Fibroblast of lung (primary cell): ENCODE measurements around the gene SACM1L.

Source experiments
- EZH2 ChIP-seq: IDR thresholded peaks from 2 replicates; pipeline ENCODE4 v1.5.1; 2012; ENCODE audit warnings: low read length, control low read depth, mild to moderate bottlenecking; ENCODE audit errors: missing control alignments
- TF ChIP-seq, protein P1 (sequence below), 2 donors: IDR thresholded peaks in 1 of 2; conservative IDR thresholded peaks in 1 of 2; 1 replicate in 1 of 2; 2 replicates in 1 of 2; pipeline ENCODE4 v1.5.1; 2011 to 2012; ENCODE audit warnings: low read length in 2 of 2, control low read depth in 1 of 2, inconsistent platforms in 1 of 2, low read depth in 1 of 2, mild to moderate bottlenecking in 1 of 2

DNA sequence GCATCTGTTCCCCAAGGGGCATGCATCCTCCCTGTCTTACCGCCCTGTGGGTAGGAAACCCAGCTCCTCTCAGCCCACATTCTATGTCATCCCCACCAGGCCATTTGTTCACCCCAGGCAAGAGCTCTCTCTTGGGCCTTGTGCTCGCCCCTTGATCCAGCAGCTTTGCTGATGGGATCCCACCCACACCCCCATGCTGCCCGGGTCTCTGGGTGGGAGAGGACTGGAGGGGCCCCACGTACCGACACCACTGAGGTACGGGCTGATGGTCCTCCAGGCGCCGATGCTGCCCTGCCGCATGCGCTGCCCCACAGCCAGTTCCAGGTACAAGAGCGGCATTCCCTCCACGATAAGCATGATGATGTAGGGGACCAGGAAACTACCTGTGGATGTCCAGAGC is 92.6 kb downstream of the SACM1L start:
- TF ChIP-seq, protein P1, sequence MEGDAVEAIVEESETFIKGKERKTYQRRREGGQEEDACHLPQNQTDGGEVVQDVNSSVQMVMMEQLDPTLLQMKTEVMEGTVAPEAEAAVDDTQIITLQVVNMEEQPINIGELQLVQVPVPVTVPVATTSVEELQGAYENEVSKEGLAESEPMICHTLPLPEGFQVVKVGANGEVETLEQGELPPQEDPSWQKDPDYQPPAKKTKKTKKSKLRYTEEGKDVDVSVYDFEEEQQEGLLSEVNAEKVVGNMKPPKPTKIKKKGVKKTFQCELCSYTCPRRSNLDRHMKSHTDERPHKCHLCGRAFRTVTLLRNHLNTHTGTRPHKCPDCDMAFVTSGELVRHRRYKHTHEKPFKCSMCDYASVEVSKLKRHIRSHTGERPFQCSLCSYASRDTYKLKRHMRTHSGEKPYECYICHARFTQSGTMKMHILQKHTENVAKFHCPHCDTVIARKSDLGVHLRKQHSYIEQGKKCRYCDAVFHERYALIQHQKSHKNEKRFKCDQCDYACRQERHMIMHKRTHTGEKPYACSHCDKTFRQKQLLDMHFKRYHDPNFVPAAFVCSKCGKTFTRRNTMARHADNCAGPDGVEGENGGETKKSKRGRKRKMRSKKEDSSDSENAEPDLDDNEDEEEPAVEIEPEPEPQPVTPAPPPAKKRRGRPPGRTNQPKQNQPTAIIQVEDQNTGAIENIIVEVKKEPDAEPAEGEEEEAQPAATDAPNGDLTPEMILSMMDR (conservative IDR thresholded peaks at IDR 0.05 in 1 of 2, IDR thresholded peaks at IDR 0.05 in 1 of 2; ENCODE audit: low read depth in 1 of 2, low read length in 2 of 2) = no peak
- no peak for TF ChIP-seq EZH2
